KBM-7 (cell line): ENCODE results near the gene HHAT.
A peak's percentile ranks its signal among the peaks of the same experiment; 100 is the strongest.

ENCODE experiments used
- DNase-seq: peaks from one replicate; pipeline ENCODE4 v3.0.0-alpha.2; 2015
- in situ Hi-C: fragments of 300-500 bp; cut with MboI; formaldehyde crosslinking; loops from 2 replicates; pipeline ENCODE4 v1.14.3; 2020; ENCODE audit warnings: low sequenced_read_pairs, low pct_unique_long_range_greater_than_20kb, mixed read lengths

Gene HHAT

DNA sequence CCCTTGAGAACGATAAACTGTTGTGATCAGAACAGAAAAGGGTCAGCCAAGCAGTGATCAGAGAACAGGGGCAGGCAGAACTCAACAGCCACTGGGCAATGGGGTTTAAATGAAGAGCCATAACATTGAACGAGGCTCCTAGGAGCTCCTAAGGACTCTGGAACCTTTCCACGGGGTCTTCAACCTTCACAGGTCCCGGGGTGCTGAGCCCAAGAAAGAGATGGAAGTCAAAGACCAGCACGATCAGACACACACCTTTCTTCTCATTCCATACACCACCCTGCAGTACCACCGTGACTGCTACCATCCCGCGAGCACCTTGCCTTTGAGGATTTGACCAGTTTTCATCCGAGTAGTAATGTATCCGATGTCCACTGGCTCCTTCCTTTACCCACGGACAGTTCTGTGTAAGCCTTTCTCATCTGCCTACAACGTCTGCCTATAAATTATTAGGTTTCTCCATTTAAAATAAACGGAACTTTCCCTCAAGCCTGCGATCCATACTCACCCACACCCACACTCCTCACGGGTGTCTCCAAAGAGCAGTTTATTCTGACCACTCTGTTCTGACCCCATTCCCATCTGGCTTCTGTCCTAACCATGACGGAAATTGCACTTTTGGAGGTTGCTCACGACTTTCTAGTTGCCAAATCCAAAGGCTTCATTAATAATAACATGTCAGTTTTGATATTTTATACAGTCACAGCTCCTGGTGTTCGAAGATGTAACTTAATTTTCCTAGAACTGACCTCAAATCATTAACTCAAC is 16.8 kb upstream of the HHAT start:
- no peak for DNase-seq
- in situ Hi-C loops: loop anchor here (25.0 kb wide), 1 partner anchor 175 kb away; no protein-coding TSS in a partner anchor

DNA sequence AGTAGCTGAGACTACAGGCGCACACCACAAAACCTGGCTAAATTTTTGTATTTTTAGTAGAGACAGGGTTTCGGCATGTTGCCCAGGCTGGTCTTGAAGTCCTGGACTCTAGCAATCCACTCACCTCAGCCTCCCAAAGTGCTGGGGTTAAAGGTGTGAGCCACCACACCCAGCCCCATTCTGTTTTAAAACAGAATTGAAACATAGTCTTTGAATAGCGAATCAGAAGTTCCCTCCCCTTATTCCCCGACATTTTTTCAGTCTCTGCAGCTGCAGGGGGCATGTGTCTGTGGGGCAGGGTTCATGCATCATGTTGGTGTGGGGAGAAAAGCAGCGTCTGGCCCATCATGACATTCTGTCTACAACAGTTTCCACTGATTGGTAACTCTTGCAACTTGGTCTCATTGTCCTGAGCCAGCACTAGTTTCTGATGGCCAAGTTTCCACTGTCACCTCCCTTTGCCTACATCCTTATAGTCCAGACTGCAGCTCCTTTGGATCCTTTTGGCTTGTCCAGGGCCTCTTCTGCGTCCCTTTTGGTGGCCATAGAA is 15.6 kb upstream of the HHAT start:
- in situ Hi-C loops: loop anchor here (25.0 kb wide), 1 partner anchor 176 kb away; no protein-coding TSS in a partner anchor
- no peak for DNase-seq

DNA sequence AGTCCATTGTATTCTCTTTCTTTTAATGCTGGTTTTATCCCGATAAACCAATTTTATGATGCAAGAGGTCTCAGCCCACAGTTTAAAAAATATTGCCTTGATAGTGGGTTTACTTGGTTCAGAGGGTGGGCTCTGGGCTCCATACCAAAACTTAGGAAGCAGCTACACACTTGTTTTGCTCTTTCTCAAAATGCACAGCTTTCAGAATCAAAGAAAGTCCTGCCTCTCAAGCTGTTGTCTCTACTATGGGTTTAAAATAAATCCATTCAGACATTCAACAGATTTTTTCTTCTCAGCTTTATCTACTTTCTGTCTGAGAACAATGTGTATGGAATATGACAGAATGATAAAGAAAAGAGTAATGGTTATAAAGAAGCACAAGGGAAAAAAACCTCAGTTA is 14.8 kb upstream of the HHAT start:
- in situ Hi-C loops: loop anchor here (25.0 kb wide), 1 partner anchor 177 kb away; no protein-coding TSS in a partner anchor
- DNase-seq: no peak

DNA sequence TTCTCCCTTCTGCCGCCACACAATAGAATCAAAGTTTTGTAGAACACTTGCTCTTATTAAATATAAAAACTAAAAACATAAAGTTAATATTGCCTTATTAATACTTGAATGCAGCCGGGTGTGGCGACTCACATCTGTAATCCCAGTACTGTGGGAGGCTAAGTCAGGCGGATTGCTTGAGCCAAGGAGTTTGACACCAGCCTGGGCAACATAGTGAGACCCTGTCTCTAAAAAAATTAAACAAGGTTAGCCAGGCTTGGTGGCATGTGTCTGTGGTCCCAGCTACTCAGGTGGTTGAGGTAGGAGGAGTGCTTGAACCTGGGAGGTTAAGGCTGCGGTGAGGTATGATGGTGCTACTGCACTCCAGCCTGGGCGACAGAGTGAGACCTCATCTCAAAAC is 13.2 kb upstream of the HHAT start:
- DNase-seq: no peak
- in situ Hi-C loops: loop anchor here (25.0 kb wide), 1 partner anchor 178 kb away; no protein-coding TSS in a partner anchor

DNA sequence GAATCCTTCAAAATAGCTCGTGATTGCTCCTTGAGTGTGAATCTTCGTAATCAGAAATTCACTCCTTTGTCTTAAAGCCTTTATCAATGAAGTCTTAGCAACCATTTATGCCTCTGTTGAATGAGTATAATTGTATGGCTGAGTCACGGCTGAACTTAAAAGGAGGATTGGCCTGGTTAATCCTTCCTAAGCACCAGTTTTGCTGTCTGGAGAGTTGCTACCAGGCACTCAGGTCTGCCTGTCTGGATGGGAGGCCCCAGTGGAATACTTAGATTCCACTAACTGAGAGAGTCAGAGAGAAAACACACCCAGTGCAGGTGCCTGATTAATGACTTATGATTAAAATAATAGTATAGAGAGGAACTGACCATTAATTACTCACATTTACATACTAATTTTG is 7.6 kb upstream of the HHAT start:
- in situ Hi-C loops: loop anchor here (25.0 kb wide), 1 partner anchor 184 kb away; no protein-coding TSS in a partner anchor
- DNase-seq: no peak

DNA sequence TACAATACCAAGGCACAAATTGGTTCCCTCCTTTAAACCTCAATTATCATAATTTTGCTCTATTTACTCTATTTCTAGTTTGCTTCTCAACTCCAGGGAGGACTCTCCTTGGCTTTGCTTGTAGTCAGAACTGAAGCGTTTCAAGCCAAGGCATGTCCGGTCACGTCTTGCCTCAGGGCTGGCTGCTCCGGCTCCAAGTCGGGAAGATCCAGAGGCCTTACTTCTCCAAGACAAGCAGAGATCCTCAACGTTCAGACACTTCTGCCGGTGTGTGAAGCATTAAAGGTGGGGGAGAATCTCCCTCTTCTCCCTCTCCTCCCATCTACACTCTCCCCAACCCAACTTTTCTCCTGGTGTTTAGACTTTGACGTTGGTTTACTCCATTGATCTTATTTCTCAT is 7.2 kb upstream of the HHAT start:
- DNase-seq: no peak
- in situ Hi-C loops: loop anchor here (25.0 kb wide), 1 partner anchor 184 kb away; no protein-coding TSS in a partner anchor

DNA sequence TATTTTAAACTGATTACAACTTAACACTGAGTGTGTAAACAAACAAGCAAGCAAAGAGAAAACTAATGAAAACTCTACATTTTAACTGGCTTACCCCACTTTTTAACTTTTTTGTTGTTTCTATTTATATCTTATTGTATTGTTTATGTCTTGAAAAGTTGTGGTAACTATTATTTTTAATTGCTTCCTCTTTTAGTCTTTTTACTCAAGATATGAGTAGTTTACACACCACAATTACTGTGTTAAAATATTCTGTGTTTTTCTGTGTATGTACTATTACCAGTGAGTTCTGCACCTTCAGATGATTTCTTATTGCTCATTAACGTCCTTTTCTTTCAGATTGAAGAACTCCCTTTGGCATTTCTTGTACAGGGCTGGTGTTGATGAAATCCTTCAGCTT is 4.7 kb upstream of the HHAT start:
- in situ Hi-C loops: loop anchor here (25.0 kb wide), 1 partner anchor 187 kb away; no protein-coding TSS in a partner anchor
- no peak for DNase-seq

DNA sequence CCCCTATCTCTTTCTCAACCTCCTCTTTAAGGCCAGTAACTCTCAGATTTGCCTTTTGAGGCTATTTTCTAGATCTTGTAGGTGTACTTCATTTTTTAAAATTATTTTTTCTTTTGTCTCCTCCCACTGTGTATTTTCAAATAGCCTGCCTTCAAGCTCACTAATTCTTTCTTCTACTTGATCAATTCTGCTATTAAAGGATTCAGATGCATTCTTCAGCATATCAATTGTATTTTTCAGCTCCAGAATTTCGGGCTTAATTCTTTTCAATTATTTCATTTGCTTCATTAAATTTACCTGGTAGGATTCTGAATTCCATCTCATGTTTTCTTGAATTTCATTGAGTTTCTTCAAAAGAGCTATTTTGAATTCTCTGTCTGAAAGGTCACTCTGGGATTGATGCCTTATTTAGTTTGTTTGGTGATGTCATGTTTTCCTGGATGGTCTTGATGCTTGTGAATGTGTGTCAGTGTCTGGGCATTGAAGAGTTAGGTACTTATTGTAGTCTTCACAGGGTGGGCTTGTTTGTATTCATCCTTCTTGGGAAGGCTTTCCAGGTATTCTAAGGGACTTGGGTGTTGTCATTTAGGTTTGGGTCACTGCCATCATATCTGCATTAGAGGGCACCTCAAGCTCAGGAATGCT is 3.6 kb upstream of the HHAT start:
- no peak for DNase-seq
- in situ Hi-C loops: no loop called here

DNA sequence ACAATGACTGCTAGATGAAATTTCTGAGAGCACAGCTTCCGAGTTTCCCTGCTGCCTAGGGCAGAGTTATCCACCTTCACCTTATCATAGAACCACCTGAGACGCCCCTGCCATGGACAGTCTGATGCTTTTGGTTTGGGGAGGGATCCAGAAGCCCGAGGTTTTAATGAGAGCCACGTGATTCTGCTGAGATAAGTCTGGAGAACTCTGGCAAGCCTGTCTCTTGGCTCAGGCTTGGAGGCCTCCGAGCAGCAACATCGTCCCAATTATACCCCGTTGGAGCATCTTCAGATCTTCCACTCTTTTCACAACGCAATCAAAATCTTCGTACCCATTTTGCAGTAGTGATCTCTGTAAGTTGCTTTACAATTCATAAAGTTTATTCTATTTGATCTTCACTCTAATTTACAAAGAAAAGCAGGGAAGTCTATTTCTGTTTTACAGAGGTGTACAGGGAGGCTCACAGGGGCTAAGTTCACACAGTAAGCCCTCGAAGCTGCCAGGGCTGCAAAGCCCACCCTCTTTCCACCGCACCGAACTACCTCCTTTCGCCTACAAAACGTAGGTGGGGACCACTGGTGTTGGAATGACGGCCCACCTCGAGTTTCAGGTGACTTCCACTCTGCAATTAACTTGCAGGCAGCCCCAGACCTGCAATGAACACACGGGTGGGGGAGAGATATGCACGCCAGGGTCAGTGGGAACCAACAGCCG is 513 bp upstream of the HHAT start:
- no peak for DNase-seq
- in situ Hi-C loops: no loop called here

DNA sequence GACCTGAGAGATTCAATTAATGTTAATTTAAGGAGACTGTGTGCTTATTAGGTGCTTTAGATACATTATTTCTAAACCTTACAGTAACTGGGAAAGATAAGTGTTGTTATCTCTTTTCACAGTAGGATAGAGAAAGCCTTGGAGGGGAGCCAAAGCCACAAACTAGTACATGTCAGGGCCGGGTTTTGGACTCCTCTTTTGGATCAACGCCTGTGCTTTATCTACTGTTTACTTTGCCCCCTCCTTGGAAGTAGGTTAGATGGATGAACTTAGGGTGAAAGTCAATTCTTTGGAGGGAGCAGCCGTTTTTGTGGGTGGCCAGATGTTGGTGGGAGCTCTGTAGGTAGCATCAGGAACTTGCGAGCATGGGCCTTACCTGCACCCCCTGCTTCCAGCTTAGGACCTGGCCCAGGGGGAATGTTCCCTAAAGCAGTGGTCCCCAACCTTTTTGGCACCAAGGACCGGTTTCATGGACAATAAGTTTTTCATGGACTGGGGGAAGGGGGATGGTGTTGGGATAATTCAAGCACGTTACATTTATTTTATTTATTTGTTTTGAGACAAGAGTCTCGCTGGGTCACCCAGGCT is 1.7 kb downstream of the HHAT start:
- peak; percentile 35 for DNase-seq
- in situ Hi-C loops: no loop called here

DNA sequence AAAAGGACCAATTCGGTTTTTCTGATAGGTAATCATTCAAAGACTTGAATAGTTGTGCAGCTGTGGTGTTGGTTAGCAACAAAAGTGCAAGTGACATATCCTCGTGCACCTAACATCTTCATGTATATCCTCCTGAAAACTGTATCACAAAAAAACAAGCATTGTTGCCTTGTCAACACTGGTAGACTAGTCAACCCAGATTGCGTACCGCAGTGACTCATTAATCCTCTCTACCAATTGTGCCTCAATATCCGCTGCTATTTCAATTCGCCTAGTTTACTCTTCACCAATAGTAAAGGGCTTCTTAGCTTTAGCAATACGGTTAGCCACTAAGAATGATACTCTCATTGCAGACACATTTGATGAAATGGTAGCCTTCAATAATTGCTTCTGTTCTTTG is 3.5 kb downstream of the HHAT start:
- no peak for DNase-seq
- in situ Hi-C loops: no loop called here

DNA sequence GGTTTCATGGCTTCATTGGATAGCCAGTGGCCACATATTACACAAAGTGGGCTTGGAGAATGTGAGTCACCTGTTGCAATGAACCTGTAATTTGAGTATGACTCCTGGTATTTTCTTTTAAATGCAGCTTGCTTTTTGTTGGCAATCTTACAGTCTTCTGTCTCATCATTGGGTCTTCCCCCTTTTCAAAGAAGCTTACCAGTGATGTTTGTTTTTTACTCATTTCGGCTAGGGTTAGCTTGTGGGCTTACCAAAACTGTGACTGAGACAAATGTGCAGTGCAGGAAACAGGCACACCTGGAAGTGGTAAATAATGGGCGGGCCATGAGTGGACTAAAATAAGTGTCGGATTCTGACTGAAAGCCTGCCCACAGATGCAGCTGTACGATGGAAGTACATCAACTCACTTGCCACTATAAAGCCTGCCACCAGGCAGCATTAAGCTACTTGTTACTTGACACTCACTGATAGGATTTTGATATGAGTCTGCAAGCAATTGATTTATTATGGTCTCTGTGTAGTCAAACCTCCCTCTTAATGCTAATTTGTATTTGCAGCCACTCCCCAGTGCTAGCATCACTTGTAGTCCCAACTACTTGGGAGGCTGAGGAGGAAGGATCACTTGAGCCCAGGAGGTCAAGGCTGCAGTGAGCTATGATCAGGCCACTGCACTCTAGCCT is 4.2 kb downstream of the HHAT start:
- no peak for DNase-seq
- in situ Hi-C loops: no loop called here

DNA sequence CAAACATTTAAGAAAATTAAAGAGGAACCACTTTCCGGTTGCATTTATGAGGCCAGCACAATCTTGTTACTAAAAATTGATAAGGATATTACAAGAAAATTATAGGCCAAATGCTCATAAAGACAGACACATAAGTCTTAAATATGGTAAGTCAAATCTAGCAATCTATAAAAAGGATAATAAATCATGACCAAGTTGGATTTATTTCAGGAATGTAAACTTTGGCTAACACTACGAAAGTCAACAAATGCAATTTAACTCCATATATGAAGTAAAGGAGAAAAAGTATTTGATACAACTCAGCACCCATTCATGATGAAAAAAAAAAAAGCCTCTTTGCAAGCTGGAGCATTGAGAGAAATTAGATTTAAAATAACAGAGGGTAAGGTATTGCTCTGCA is 6.3 kb downstream of the HHAT start:
- in situ Hi-C loops: no loop called here
- no peak for DNase-seq

DNA sequence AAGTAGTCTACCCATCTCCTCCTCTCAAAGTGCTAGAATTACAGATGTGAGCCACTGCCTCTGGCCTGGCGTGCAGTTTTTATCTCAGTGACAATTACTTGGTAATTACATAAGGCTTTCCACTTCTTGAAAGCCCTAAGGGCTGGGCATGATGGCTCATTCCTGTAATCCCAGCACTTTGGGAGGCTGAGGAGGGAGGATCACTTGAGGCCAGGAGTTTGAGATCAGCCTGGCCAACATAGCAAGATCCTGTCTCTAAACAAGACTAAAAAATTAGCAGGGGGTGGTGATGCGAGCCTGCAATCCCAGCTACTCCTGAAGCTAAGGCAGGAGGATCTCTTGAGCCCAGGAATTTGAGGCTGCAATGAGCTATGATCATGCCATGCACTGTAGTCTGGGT is 7.7 kb downstream of the HHAT start:
- no peak for DNase-seq
- in situ Hi-C loops: no loop called here

DNA sequence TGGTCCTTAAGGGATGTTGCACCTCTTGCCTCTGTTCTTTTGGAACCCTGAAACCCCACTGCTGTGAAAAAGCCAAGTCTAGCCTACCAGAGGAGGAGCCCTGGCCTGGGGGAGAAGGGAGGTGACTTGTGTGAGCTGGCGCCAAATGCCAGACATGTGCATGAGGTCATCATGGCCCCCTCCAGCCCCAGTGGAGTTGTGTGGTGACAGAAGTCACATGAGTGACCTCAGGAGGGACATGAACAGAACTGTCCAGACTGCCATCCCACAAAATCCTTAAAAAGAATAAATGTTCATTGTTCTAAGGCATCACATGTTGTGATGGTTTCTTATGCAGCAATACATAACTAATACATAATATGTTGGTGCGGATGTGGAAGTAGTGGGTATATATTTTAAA is 10.8 kb downstream of the HHAT start:
- in situ Hi-C loops: no loop called here
- DNase-seq: no peak

DNA sequence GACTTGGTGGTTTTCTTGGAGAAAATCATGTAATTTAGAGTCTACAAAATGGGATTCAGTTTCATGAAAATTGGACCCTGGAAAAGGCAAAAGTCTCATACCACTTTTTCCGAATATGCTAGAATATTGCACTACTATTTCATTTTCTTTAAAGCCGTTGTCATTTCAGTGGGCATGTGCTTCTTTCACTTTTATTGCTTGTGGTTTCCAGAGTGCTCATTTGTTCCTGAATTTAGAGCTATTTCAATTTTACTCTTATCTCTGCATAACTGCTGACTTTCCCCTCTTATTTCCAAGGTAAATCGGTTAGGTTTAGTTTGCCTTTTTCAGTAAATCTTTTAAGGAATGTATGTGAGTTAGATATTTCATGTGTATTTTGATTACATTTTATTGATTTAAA is 11.6 kb downstream of the HHAT start:
- in situ Hi-C loops: no loop called here

DNA sequence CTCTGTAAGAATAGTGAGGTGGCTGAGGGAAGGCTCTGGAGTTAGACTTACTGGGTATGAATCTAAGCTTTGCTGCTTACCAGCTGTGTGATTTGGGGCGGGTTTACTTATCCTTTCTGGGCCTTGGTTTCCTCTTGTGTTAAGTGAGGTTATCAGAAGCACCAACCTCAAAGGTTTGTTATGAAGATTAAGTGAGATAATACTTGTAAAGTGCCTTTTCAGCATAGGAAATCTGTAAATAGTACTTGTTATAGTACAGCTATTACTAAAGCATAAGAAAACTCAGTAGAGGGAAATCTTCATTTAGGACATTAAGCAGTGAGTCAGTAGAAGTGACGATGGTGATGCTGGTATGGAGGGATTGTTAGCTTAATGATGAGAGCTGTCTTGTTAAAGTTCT is 12.1 kb downstream of the HHAT start:
- no peak for DNase-seq
- in situ Hi-C loops: no loop called here

More for the DNA sequence above, 11.6 kb downstream of the HHAT start:
- peak; percentile 45 for DNase-seq

DNA sequence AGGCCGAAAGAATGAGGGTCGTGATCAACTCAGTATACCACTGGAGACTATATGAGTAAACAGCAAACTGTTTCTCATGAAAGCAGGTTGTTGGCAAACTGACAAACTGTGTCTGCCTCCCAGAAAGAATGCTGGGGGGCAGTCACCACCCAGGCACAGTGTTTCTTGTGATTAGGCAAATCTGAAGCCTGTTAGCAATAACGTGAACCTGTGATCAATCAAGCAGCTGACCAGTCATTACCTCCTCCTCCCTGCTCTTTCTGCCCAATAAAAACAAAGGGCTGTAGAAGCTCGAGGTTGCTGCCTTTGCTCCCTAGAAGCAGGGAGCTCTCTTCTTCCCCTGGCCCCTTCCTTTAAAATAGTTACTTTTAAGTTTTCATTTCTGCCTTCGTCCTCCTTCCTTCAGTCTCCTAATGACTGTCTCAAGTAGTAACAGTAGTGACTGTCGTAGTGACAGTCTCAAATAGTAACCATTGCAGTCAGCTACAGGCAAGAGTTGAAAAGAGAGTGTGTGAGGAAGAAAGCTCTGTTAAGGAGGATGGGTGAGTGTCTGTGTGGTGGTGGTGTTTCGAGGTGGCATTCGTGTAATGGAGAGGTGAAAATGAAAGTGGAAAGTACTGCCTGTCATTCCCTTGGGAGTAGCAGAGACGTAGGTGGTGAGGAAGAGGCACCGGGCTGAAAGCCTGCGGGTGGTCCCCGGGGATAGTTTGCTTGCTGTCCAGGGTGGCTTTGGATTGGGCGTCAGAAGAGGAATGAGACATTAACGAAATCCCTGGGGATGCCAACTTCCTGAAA is 14.5 kb downstream of the HHAT start:
- in situ Hi-C loops: no loop called here
- DNase-seq: no peak
